ENCODE measurements around the gene GNG7. TPM values are rescaled to one million over a fixed set of nuclear protein-coding genes. Genes with fewer than 3 reads are reported as not detected.
"Not testable (repeated sequence)": the region's sequence is repeated elsewhere in the genome, so short reads cannot be mapped to it uniquely, and the experiment has no call there.

GNG7 gene
- total RNA-seq, 1 donor from 2014 or later: 0.06 TPM

- no peak for TF ChIP-seq CTCF (conservative IDR thresholded peaks at IDR 0.05; ENCODE audit: low read depth, low read length)
- no peak overlapping the region for H3K4me3 ChIP-seq (ENCODE audit: low read depth, low read length)
- DNase-seq (ENCODE audit: low read depth): no peak
Observed at GRCh38 chr19:2650515-2650914, 52.0 kb downstream of the GNG7 start.

GRCh38 chr19:2648528-2648937, 54.0 kb downstream of the GNG7 start:
- TF ChIP-seq CTCF (conservative IDR thresholded peaks at IDR 0.05; ENCODE audit: low read depth, low read length): peak; percentile 89
- no peak for DNase-seq (ENCODE audit: low read depth)
- no peak overlapping the region for H3K4me3 ChIP-seq (ENCODE audit: low read depth, low read length)

- no peak for TF ChIP-seq CTCF (conservative IDR thresholded peaks at IDR 0.05; ENCODE audit: low read depth, low read length)
- no peak overlapping the region for H3K4me3 ChIP-seq (ENCODE audit: low read depth, low read length)
- no peak for DNase-seq (ENCODE audit: low read depth)
Observed at GRCh38 chr19:2648099-2648498, 54.4 kb downstream of the GNG7 start.

GRCh38 chr19:2646866-2647535, 55.5 kb downstream of the GNG7 start:
- DNase-seq (ENCODE audit: low read depth): no peak
- no peak for TF ChIP-seq CTCF (conservative IDR thresholded peaks at IDR 0.05; ENCODE audit: low read depth, low read length)
- H3K4me3 ChIP-seq (ENCODE audit: low read depth, low read length): no peak overlapping the region

GRCh38 chr19:2645826-2646225, 56.7 kb downstream of the GNG7 start:
- TF ChIP-seq CTCF (conservative IDR thresholded peaks at IDR 0.05; ENCODE audit: low read depth, low read length): no peak
- no peak for DNase-seq (ENCODE audit: low read depth)
- H3K4me3 ChIP-seq (ENCODE audit: low read depth, low read length): no peak overlapping the region

- DNase-seq (ENCODE audit: low read depth); H3K4me3 ChIP-seq (ENCODE audit: low read depth, low read length): not testable (repeated sequence)
Observed at GRCh38 chr19:2643123-2643737, 59.3 kb downstream of the GNG7 start.

GRCh38 chr19:2641332-2641698, 61.2 kb downstream of the GNG7 start:
- no peak for TF ChIP-seq CTCF (conservative IDR thresholded peaks at IDR 0.05; ENCODE audit: low read depth, low read length)
- DNase-seq (ENCODE audit: low read depth): no peak
- H3K4me3 ChIP-seq (ENCODE audit: low read depth, low read length): no peak overlapping the region

Measured in epithelial cell of proximal tubule (primary cell).